H1 (cell line): ENCODE data around the gene ZNF644. TPM values are rescaled to one million over a fixed set of nuclear protein-coding genes. Genes with fewer than 3 reads are reported as not detected.

ENCODE experiments used
- ASH2L ChIP-seq: fragments of 200-600, 300-600 bp; sonication (generic); IDR thresholded peaks from one replicate; pipeline ENCODE4 v1.7.1; 2017; ENCODE audit warnings: low read length
- NANOG ChIP-seq: IDR thresholded peaks from 2 replicates; pipeline ENCODE4 v1.6.1; 2011; ENCODE audit warnings: low read length, low read depth, mild to moderate bottlenecking, inconsistent platforms; ENCODE audit not compliant: insufficient read depth, poor library complexity, severe bottlenecking
- POLR2A ChIP-seq, 2 experiments: IDR thresholded peaks; 1 replicate in 1 of 2; 2 replicates in 1 of 2; pipeline ENCODE4 v1.6.1; 2011; ENCODE audit warnings: low read depth in 2 of 2, low read length in 2 of 2, mild to moderate bottlenecking in 2 of 2; ENCODE audit errors: control extremely low read depth in 1 of 2
- POLR2AphosphoS5 ChIP-seq: IDR thresholded peaks from 2 replicates; pipeline ENCODE4 v1.6.1; 2011; ENCODE audit warnings: low read depth, low read length
- RFX5 ChIP-seq: IDR thresholded peaks from 2 replicates; pipeline ENCODE4 v1.6.1; 2011; ENCODE audit warnings: low read depth, low read length, improper control_type of control experiment, borderline replicate concordance
- polyA plus RNA-seq, 7 experiments: library from polyadenylated mRNA; depleted of rRNA in 3 of 7; stranded (reverse) in 5 of 7; unstranded in 2 of 7; fragments of >200 nt in 5 of 7; fragments of 200-250 nt in 2 of 7; gene quantifications; 1 replicate in 5 of 7; 2 replicates in 1 of 7; 4 replicates in 1 of 7; pipeline versions ENCODE4 v1.2.1 to v1.2.3, GENCODE V29; 2011 to 2013; ENCODE audit warnings: missing spikeins in 2 of 7, mixed read lengths in 2 of 7
- total RNA-seq: library from RNA; stranded (reverse); fragmentation: NEBNext Ultra II Directional; extraction: Animal tissue kit (Norgen Biotek cat#: 25700); gene quantifications from 2 replicates; pipeline ENCODE4 v1.2.1, GENCODE V29; 2021

The ZNF644 gene
- total and polyA plus RNA-seq, 2 of the 8 experiments (the other 6 are each of a cell fraction or from before 2014, with no cell fraction given) = 14.5 to 93.5 TPM

GRCh38 chr1:90882221-90882620 is 139.6 kb downstream of the ZNF644 start (continued):
- no peak for TF ChIP-seq POLR2AphosphoS5
- TF ChIP-seq POLR2A (IDR thresholded peaks at IDR 0.05; ENCODE audit: control extremely low read depth in 1 of 2, low read depth in 2 of 2, low read length in 2 of 2) = no peak
- no peak for TF ChIP-seq ASH2L
- TF ChIP-seq RFX5 = no peak
- TF ChIP-seq NANOG = no peak
